SK-N-SH (cell line): Measurements from ENCODE around the gene MYO18B.

Experiments used
- EP300 ChIP-seq, 2 experiments: IDR thresholded peaks; 2 replicates each; pipeline versions ENCODE4 v1.4.0 to v1.6.1; 2012; ENCODE audit warnings: borderline replicate concordance in 1 of 2, low read depth in 1 of 2, low read length in 1 of 2
- EZH2phosphoT487 ChIP-seq: fragments of 200-600 bp; sonication (generic); IDR thresholded peaks from 2 replicates; pipeline ENCODE4 v1.6.1; 2017; ENCODE audit warnings: low read depth, mixed run types, mild to moderate bottlenecking, antibody characterized with exemption, moderate library complexity, borderline replicate concordance
- POLR2AphosphoS5 ChIP-seq: IDR thresholded peaks from 2 replicates; pipeline ENCODE4 v1.6.1; 2012; ENCODE audit warnings: low read depth, low read length
- RFX5 ChIP-seq: IDR thresholded peaks from 2 replicates; pipeline ENCODE4 v1.6.1; 2012; ENCODE audit warnings: mild to moderate bottlenecking, improper control_type of control experiment, low read length
- TAF1 ChIP-seq: IDR thresholded peaks from 2 replicates; pipeline ENCODE4 v1.6.1; 2012; ENCODE audit warnings: low read depth, mild to moderate bottlenecking, low read length, moderate library complexity, borderline replicate concordance
- TF ChIP-seq, protein P1 (sequence below): fragments of 200-600 bp; sonication (generic); IDR thresholded peaks from 2 replicates; pipeline ENCODE4 v1.6.1; 2017; ENCODE audit warnings: antibody characterized with exemption, mild to moderate bottlenecking, moderate library complexity
- TF ChIP-seq, protein P2 (sequence below): IDR thresholded peaks from 2 replicates; pipeline ENCODE4 v1.4.0; 2012; ENCODE audit warnings: low read depth
- TF ChIP-seq, protein P3 (sequence below): IDR thresholded peaks from 2 replicates; pipeline ENCODE4; 2012

- TF ChIP-seq EZH2phosphoT487 (no peak), POLR2AphosphoS5 (no peak), TAF1 (no peak), EP300 (IDR thresholded peaks at IDR 0.05; ENCODE audit: borderline replicate concordance in 1 of 2, low read depth in 1 of 2, low read length in 1 of 2) (no peak), RFX5 (no peak)
- TF ChIP-seq, protein P1, sequence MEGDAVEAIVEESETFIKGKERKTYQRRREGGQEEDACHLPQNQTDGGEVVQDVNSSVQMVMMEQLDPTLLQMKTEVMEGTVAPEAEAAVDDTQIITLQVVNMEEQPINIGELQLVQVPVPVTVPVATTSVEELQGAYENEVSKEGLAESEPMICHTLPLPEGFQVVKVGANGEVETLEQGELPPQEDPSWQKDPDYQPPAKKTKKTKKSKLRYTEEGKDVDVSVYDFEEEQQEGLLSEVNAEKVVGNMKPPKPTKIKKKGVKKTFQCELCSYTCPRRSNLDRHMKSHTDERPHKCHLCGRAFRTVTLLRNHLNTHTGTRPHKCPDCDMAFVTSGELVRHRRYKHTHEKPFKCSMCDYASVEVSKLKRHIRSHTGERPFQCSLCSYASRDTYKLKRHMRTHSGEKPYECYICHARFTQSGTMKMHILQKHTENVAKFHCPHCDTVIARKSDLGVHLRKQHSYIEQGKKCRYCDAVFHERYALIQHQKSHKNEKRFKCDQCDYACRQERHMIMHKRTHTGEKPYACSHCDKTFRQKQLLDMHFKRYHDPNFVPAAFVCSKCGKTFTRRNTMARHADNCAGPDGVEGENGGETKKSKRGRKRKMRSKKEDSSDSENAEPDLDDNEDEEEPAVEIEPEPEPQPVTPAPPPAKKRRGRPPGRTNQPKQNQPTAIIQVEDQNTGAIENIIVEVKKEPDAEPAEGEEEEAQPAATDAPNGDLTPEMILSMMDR, result no peak
- TF ChIP-seq, protein P2, sequence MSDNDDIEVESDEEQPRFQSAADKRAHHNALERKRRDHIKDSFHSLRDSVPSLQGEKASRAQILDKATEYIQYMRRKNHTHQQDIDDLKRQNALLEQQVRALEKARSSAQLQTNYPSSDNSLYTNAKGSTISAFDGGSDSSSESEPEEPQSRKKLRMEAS, result no peak
- TF ChIP-seq, protein P3, sequence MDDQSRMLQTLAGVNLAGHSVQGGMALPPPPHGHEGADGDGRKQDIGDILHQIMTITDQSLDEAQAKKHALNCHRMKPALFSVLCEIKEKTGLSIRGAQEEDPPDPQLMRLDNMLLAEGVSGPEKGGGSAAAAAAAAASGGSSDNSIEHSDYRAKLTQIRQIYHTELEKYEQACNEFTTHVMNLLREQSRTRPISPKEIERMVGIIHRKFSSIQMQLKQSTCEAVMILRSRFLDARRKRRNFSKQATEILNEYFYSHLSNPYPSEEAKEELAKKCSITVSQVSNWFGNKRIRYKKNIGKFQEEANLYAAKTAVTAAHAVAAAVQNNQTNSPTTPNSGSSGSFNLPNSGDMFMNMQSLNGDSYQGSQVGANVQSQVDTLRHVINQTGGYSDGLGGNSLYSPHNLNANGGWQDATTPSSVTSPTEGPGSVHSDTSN, result no peak
Measured at GRCh38 chr22:25753252-25753651, 11.3 kb downstream of the MYO18B start.
